K562 (cell line): ENCODE measurements around the gene DDC. TPM values are rescaled to one million over a fixed set of nuclear protein-coding genes. Genes with fewer than 3 reads are reported as not detected.
A peak's percentile ranks its signal among the peaks of the same experiment; 100 is the strongest.

Experiments
- CC2D1A ChIP-seq: fragments of 450-650 bp; IDR thresholded peaks from 2 replicates; pipeline ENCODE4 v1.6.1; 2017; ENCODE audit warnings: mild to moderate bottlenecking
- CEBPG ChIP-seq, 3 experiments: fragments of 200-800 bp in 1 of 3; sonication (Bioruptor generic) in 1 of 3; sonication (generic) in 1 of 3; formaldehyde crosslinking in 1 of 3; IDR thresholded peaks in 2 of 3; conservative IDR thresholded peaks in 1 of 3; 2 replicates each; pipeline versions ENCODE4 v1.6.1 to v1.8.0; 2016 to 2022; ENCODE audit warnings: missing compliant biosample characterization in 2 of 3, missing genetic modification characterization in 2 of 3, mild to moderate bottlenecking in 1 of 3, missing genetic modification reagents in 1 of 3
- CHD2 ChIP-seq: IDR thresholded peaks from 2 replicates; pipeline ENCODE4 v1.6.1; 2011; ENCODE audit warnings: low read depth, low read length
- EP300 ChIP-seq: IDR thresholded peaks from 2 replicates; pipeline ENCODE4 v1.6.1; 2012; ENCODE audit warnings: low read length, improper control_type of control experiment
- ETS2 ChIP-seq: IDR thresholded peaks from 2 replicates; pipeline ENCODE4 v1.6.1; 2016; ENCODE audit warnings: borderline replicate concordance, missing genetic modification characterization, mild to moderate bottlenecking, moderate library complexity, missing compliant biosample characterization; ENCODE audit not compliant: poor library complexity, severe bottlenecking
- HEY1 ChIP-seq: fragments of 250-450 bp; sonication (Bioruptor Pico); IDR thresholded peaks from 2 replicates; pipeline ENCODE4 v1.5.0; 2020; ENCODE audit warnings: mild to moderate bottlenecking, moderate library complexity, borderline replicate concordance
- HMGN3 ChIP-seq: IDR thresholded peaks from 2 replicates; pipeline ENCODE4 v1.6.1; 2011; ENCODE audit warnings: borderline replicate concordance, low read depth, mild to moderate bottlenecking, mixed read lengths, low read length; ENCODE audit not compliant: insufficient read length; ENCODE audit errors: extremely low read depth
- KDM4B ChIP-seq, 2 experiments: fragments of 450-650 bp in 1 of 2; sonication (generic) in 1 of 2; IDR thresholded peaks; 2 replicates each; pipeline ENCODE4 v1.6.1; 2016 to 2017; ENCODE audit warnings: borderline replicate concordance in 2 of 2, antibody characterized with exemption in 1 of 2, low read depth in 1 of 2, mild to moderate bottlenecking in 1 of 2
- MEF2D ChIP-seq: conservative IDR thresholded peaks from 2 replicates; pipeline ENCODE4 v1.6.1; 2016; ENCODE audit warnings: low read depth, missing genetic modification characterization, missing compliant biosample characterization
- OTX1 ChIP-seq: fragments of 450-650 bp; formaldehyde crosslinking; IDR thresholded peaks from 2 replicates; pipeline ENCODE4 v1.4.0; 2022; ENCODE audit warnings: mild to moderate bottlenecking
- SMARCA5 ChIP-seq: fragments of 450-650 bp; IDR thresholded peaks from 2 replicates; pipeline ENCODE4 v1.6.1; 2016
- SREBF2 ChIP-seq: sonication (generic); formaldehyde crosslinking; IDR thresholded peaks from 2 replicates; pipeline ENCODE4 v1.4.0; 2020; ENCODE audit warnings: mild to moderate bottlenecking, missing genetic modification reagents
- TBL1XR1 ChIP-seq, 2 experiments: IDR thresholded peaks; 2 replicates each; pipeline ENCODE4 v1.6.1; 2012; ENCODE audit warnings: improper control_type of control experiment in 2 of 2, low read length in 2 of 2, mild to moderate bottlenecking in 1 of 2
- TGIF2 ChIP-seq: sonication (generic); formaldehyde crosslinking; IDR thresholded peaks from 2 replicates; pipeline ENCODE4 v1.8.1; 2022; ENCODE audit warnings: mild to moderate bottlenecking, missing genetic modification reagents, moderate library complexity
- ZNF134 ChIP-seq: fragments of 250-450 bp; sonication (Bioruptor Pico); conservative IDR thresholded peaks from 2 replicates; pipeline ENCODE4 v1.4.0; 2020
- ZNF224 ChIP-seq: sonication (generic); formaldehyde crosslinking; IDR thresholded peaks from 2 replicates; pipeline ENCODE4 v1.8.0; 2022; ENCODE audit warnings: mild to moderate bottlenecking, missing genetic modification reagents
- polyA plus RNA-seq, 8 experiments: library from polyadenylated mRNA; depleted of rRNA in 4 of 8; stranded (reverse) in 5 of 8; unstranded in 3 of 8; fragments of >200 nt; fragmentation: Nextera tagmentation in 2 of 8; fragmentation: Illumina TruSeq in 1 of 8; extraction: Ambion mirVana in 2 of 8; extraction: Trizol in 1 of 8; gene quantifications; 2 replicates each; pipeline versions ENCODE4 v1.2.1 to v1.2.3, GENCODE V29; 2011 to 2014; ENCODE audit warnings: inconsistent platforms in 1 of 8, missing spikeins in 1 of 8
- total RNA-seq, 7 experiments: library from RNA; depleted of rRNA in 6 of 7; stranded (reverse); fragments of >200 nt in 6 of 7; fragmentation: Illumina TruSeq in 2 of 7; extraction: Trizol in 2 of 7; gene quantifications; 2 replicates each; pipeline versions ENCODE4 v1.2.1 to v1.2.3, GENCODE V29; 2011 to 2021; ENCODE audit warnings: low replicate concordance in 1 of 7
- TF ChIP-seq, protein P1 (sequence below): fragments of 450-650 bp; IDR thresholded peaks from one replicate; pipeline ENCODE4 v1.6.1; 2018; ENCODE audit warnings: mild to moderate bottlenecking, moderate library complexity; ENCODE audit not compliant: partially characterized antibody
- TF ChIP-seq, protein P2 (sequence below): sonication (generic); formaldehyde crosslinking; IDR thresholded peaks from 2 replicates; pipeline ENCODE4 v1.8.1; 2022; ENCODE audit warnings: missing genetic modification reagents
- TF ChIP-seq, protein P3 (sequence below): fragments of 250-450 bp; sonication (Bioruptor Pico); IDR thresholded peaks from 2 replicates; pipeline ENCODE4 v1.4.0; 2020; ENCODE audit warnings: mild to moderate bottlenecking
- TF ChIP-seq, protein P4 (sequence below), 2 experiments: fragments of 450-650 bp; IDR thresholded peaks; 2 replicates each; pipeline ENCODE4 v1.6.1; 2016
- TF ChIP-seq, protein P5 (sequence below): fragments of 250-450 bp; sonication (Bioruptor Pico); IDR thresholded peaks from 2 replicates; pipeline ENCODE4 v1.5.0; 2020; ENCODE audit warnings: mild to moderate bottlenecking

DDC gene
- total and polyA plus RNA-seq, 9 of the 15 experiments (the other 6 are each of a cell fraction or from before 2014, with no cell fraction given), result not detected

DNA sequence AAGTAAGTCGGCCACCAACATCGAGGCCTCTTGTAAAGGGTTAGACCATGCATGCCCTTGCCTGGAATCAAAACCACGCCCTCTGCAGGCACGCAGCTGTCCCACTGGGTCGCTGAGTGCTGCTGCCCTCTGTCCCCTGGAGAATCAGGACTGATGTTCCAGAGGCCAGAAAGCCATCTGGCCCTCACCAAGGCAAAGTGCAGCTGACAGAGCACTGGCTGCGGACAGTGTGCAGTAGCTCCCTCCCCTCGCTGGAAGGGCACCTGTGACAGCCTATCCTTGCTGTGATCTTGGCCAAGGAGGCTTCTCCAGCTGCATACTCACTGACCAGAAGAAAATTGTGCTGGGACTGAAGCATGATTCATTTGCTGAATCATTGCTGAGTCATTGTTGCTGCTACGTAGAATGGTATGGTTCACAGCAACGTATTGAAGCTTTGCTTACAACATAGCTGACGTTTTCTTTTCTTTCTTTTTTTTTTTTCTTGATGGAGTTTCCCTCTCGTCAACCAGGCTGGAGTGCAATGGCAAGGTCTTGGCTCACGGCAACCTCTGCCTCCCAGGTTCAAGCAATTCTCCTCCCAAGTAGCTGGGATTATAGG, 30.4 kb downstream of the DDC start (continued):
- TF ChIP-seq, protein P1, sequence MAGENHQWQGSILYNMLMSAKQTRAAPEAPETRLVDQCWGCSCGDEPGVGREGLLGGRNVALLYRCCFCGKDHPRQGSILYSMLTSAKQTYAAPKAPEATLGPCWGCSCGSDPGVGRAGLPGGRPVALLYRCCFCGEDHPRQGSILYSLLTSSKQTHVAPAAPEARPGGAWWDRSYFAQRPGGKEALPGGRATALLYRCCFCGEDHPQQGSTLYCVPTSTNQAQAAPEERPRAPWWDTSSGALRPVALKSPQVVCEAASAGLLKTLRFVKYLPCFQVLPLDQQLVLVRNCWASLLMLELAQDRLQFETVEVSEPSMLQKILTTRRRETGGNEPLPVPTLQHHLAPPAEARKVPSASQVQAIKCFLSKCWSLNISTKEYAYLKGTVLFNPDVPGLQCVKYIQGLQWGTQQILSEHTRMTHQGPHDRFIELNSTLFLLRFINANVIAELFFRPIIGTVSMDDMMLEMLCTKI, result no peak
- TF ChIP-seq ETS2 (tag) (no peak), MEF2D (peak; percentile 57), ZNF224 (no peak), HEY1 (CRISPR knock-in tag) (no peak), TGIF2 (CRISPR knock-in tag) (no peak), OTX1 (no peak), SREBF2 (CRISPR knock-in tag) (no peak), SMARCA5 (no peak; the same call in 1 of the 2 replicates), CEBPG (CRISPR knock-in tag; IDR thresholded peaks at IDR 0.05) (peak; percentile 19; the same call in 1 of the 2 replicates), CEBPG (tag; conservative IDR thresholded peaks at IDR 0.05 in 1 of 2, IDR thresholded peaks at IDR 0.05 in 1 of 2) (peak; percentile 31 to 46; a peak in 2 of 4 replicates), EP300 (peak; percentile 84), KDM4B (IDR thresholded peaks at IDR 0.05; ENCODE audit: borderline replicate concordance in 2 of 2, low read depth in 1 of 2) (no peak), CHD2 (no peak), CC2D1A (no peak; the same call in 1 of the 2 replicates), ZNF134 (CRISPR knock-in tag) (no peak), TBL1XR1 (IDR thresholded peaks at IDR 0.05; ENCODE audit: low read length in 2 of 2) (peak in 1 of 2 experiments; percentile 88; a peak in 2 of 4 replicates), HMGN3 (peak; percentile 45)
- TF ChIP-seq, protein P2, sequence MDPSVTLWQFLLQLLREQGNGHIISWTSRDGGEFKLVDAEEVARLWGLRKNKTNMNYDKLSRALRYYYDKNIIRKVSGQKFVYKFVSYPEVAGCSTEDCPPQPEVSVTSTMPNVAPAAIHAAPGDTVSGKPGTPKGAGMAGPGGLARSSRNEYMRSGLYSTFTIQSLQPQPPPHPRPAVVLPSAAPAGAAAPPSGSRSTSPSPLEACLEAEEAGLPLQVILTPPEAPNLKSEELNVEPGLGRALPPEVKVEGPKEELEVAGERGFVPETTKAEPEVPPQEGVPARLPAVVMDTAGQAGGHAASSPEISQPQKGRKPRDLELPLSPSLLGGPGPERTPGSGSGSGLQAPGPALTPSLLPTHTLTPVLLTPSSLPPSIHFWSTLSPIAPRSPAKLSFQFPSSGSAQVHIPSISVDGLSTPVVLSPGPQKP (CRISPR knock-in tag), result no peak
- TF ChIP-seq, protein P3, sequence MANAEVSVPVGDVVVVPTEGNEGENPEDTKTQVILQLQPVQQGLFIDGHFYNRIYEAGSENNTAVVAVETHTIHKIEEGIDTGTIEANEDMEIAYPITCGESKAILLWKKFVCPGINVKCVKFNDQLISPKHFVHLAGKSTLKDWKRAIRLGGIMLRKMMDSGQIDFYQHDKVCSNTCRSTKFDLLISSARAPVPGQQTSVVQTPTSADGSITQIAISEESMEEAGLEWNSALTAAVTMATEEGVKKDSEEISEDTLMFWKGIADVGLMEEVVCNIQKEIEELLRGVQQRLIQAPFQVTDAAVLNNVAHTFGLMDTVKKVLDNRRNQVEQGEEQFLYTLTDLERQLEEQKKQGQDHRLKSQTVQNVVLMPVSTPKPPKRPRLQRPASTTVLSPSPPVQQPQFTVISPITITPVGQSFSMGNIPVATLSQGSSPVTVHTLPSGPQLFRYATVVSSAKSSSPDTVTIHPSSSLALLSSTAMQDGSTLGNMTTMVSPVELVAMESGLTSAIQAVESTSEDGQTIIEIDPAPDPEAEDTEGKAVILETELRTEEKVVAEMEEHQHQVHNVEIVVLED (CRISPR knock-in tag), result 0 out of 2 replicates have a peak, but pooled peaks have one; percentile 4
- TF ChIP-seq, protein P4, sequence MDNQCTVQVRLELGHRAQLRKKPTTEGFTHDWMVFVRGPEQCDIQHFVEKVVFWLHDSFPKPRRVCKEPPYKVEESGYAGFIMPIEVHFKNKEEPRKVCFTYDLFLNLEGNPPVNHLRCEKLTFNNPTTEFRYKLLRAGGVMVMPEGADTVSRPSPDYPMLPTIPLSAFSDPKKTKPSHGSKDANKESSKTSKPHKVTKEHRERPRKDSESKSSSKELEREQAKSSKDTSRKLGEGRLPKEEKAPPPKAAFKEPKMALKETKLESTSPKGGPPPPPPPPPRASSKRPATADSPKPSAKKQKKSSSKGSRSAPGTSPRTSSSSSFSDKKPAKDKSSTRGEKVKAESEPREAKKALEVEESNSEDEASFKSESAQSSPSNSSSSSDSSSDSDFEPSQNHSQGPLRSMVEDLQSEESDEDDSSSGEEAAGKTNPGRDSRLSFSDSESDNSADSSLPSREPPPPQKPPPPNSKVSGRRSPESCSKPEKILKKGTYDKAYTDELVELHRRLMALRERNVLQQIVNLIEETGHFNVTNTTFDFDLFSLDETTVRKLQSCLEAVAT (IDR thresholded peaks at IDR 0.05), result no peak; a peak in 1 of 4 replicates
- TF ChIP-seq, protein P5, sequence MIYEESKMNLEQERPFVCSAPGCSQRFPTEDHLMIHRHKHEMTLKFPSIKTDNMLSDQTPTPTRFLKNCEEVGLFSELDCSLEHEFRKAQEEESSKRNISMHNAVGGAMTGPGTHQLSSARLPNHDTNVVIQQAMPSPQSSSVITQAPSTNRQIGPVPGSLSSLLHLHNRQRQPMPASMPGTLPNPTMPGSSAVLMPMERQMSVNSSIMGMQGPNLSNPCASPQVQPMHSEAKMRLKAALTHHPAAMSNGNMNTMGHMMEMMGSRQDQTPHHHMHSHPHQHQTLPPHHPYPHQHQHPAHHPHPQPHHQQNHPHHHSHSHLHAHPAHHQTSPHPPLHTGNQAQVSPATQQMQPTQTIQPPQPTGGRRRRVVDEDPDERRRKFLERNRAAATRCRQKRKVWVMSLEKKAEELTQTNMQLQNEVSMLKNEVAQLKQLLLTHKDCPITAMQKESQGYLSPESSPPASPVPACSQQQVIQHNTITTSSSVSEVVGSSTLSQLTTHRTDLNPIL (CRISPR knock-in tag), result no peak
